ENCODE measurements around the gene HEPHL1. TPM values are rescaled to one million over a fixed set of nuclear protein-coding genes. Genes with fewer than 3 reads are reported as not detected.

The HEPHL1 gene
- total and polyA plus RNA-seq, 2 donors: 0.14 to 0.27 TPM

GRCh38 chr11:94032066-94032465, 10.9 kb downstream of the HEPHL1 start:
- no peak overlapping the region for H3K27ac ChIP-seq (ENCODE audit: low read depth in 1 of 2, low read length in 1 of 2)
- 85% methylated on average over 5 of the region's 5 CpGs for WGBS
- H3K27me3 ChIP-seq (ENCODE audit: control insufficient read depth in 2 of 2, insufficient read depth in 1 of 2, low read length in 1 of 2): no peaks in the 10 kb centered on the region
- no peak overlapping the region for H3K4me3 ChIP-seq (ENCODE audit: low read length in 2 of 2)
- DNase-seq (ENCODE audit: low read depth in 6 of 9, low spot score in 9 of 9): no peak
- H3K4me1 ChIP-seq (ENCODE audit: control insufficient read depth in 2 of 2, insufficient read depth in 2 of 2, low read length in 2 of 2): no peaks in the 10 kb centered on the region
- H3K9me3 ChIP-seq (ENCODE audit: control insufficient read depth in 2 of 2, insufficient read depth in 1 of 2, low read length in 1 of 2): peaks cover 0 to 1% of the 10 kb centered on the region in 2 donors
- H3K36me3 ChIP-seq (ENCODE audit: control insufficient read depth in 2 of 2, insufficient read depth in 2 of 2, low read length in 1 of 2): no peaks in the 10 kb centered on the region

GRCh38 chr11:94032725-94033124, 11.6 kb downstream of the HEPHL1 start:
- H3K4me1 ChIP-seq (ENCODE audit: control insufficient read depth in 2 of 2, insufficient read depth in 2 of 2, low read length in 2 of 2): no peaks in the 10 kb centered on the region
- DNase-seq (ENCODE audit: low read depth in 6 of 9, low spot score in 9 of 9): no peak
- no peaks in the 10 kb centered on the region for H3K27me3 ChIP-seq (ENCODE audit: control insufficient read depth in 2 of 2, insufficient read depth in 1 of 2, low read length in 1 of 2)
- no peak overlapping the region for H3K4me3 ChIP-seq (ENCODE audit: low read length in 2 of 2)
- peaks cover 0 to 1% of the 10 kb centered on the region in 2 donors for H3K9me3 ChIP-seq (ENCODE audit: control insufficient read depth in 2 of 2, insufficient read depth in 1 of 2, low read length in 1 of 2)
- no peaks in the 10 kb centered on the region for H3K36me3 ChIP-seq (ENCODE audit: control insufficient read depth in 2 of 2, insufficient read depth in 2 of 2, low read length in 1 of 2)
- H3K27ac ChIP-seq (ENCODE audit: low read depth in 1 of 2, low read length in 1 of 2): no peak overlapping the region
- WGBS: 86% methylated on average over 8 of the region's 8 CpGs

- Histone ChIP-seq H3K4me1 (ENCODE audit: control insufficient read depth in 2 of 2, insufficient read depth in 2 of 2, low read length in 2 of 2) (no peaks in the 10 kb centered on the region), H3K27me3 (ENCODE audit: control insufficient read depth in 2 of 2, insufficient read depth in 1 of 2, low read length in 1 of 2) (no peaks in the 10 kb centered on the region), H3K4me3 (ENCODE audit: low read length in 2 of 2) (no peak overlapping the region), H3K27ac (ENCODE audit: low read depth in 1 of 2, low read length in 1 of 2) (no peak overlapping the region), H3K9me3 (ENCODE audit: control insufficient read depth in 2 of 2, insufficient read depth in 1 of 2, low read length in 1 of 2) (peaks cover 0 to 1% of the 10 kb centered on the region in 2 donors), H3K36me3 (ENCODE audit: control insufficient read depth in 2 of 2, insufficient read depth in 2 of 2, low read length in 1 of 2) (no peaks in the 10 kb centered on the region)
- 44% methylated on average over 1 of the region's 1 CpG for WGBS
- DNase-seq (ENCODE audit: low read depth in 6 of 9, low spot score in 9 of 9): no peak
These were observed 13.1 kb downstream of the HEPHL1 start for GRCh38 chr11:94034207-94034606.

- Histone ChIP-seq H3K4me1 (ENCODE audit: control insufficient read depth in 2 of 2, insufficient read depth in 2 of 2, low read length in 2 of 2) (no peaks in the 10 kb centered on the region), H3K9me3 (ENCODE audit: control insufficient read depth in 2 of 2, insufficient read depth in 1 of 2, low read length in 1 of 2) (peaks cover 0 to 1% of the 10 kb centered on the region in 2 donors), H3K4me3 (ENCODE audit: low read length in 2 of 2) (no peak overlapping the region), H3K27ac (ENCODE audit: low read depth in 1 of 2, low read length in 1 of 2) (no peak overlapping the region), H3K36me3 (ENCODE audit: control insufficient read depth in 2 of 2, insufficient read depth in 2 of 2, low read length in 1 of 2) (no peaks in the 10 kb centered on the region), H3K27me3 (ENCODE audit: control insufficient read depth in 2 of 2, insufficient read depth in 1 of 2, low read length in 1 of 2) (no peaks in the 10 kb centered on the region)
- no peak for DNase-seq (ENCODE audit: low read depth in 6 of 9, low spot score in 9 of 9)
- WGBS: 93% methylated on average over 2 of the region's 2 CpGs
These were observed 14.9 kb downstream of the HEPHL1 start for GRCh38 chr11:94036096-94036495.

GRCh38 chr11:94043241-94043640, 22.1 kb downstream of the HEPHL1 start:
- Histone ChIP-seq H3K27ac (ENCODE audit: low read depth in 1 of 2, low read length in 1 of 2) (no peak overlapping the region), H3K9me3 (ENCODE audit: control insufficient read depth in 2 of 2, insufficient read depth in 1 of 2, low read length in 1 of 2) (no peaks in the 10 kb centered on the region), H3K4me1 (ENCODE audit: control insufficient read depth in 2 of 2, insufficient read depth in 2 of 2, low read length in 2 of 2) (no peaks in the 10 kb centered on the region), H3K27me3 (ENCODE audit: control insufficient read depth in 2 of 2, insufficient read depth in 1 of 2, low read length in 1 of 2) (no peaks in the 10 kb centered on the region), H3K4me3 (ENCODE audit: low read length in 2 of 2) (no peak overlapping the region), H3K36me3 (ENCODE audit: control insufficient read depth in 2 of 2, insufficient read depth in 2 of 2, low read length in 1 of 2) (no peaks in the 10 kb centered on the region)
- DNase-seq (ENCODE audit: low read depth in 6 of 9, low spot score in 9 of 9): no peak
- WGBS: 68% methylated on average over 3 of the region's 3 CpGs

GRCh38 chr11:94046796-94047195, 25.6 kb downstream of the HEPHL1 start:
- no peak for DNase-seq (ENCODE audit: low read depth in 6 of 9, low spot score in 9 of 9)
- no peaks in the 10 kb centered on the region for H3K9me3 ChIP-seq (ENCODE audit: control insufficient read depth in 2 of 2, insufficient read depth in 1 of 2, low read length in 1 of 2)
- 92% methylated on average over 1 of the region's 1 CpG for WGBS
- no peaks in the 10 kb centered on the region for H3K27me3 ChIP-seq (ENCODE audit: control insufficient read depth in 2 of 2, insufficient read depth in 1 of 2, low read length in 1 of 2)
- no peaks in the 10 kb centered on the region for H3K36me3 ChIP-seq (ENCODE audit: control insufficient read depth in 2 of 2, insufficient read depth in 2 of 2, low read length in 1 of 2)
- H3K4me3 ChIP-seq (ENCODE audit: low read length in 2 of 2): no peak overlapping the region
- H3K27ac ChIP-seq (ENCODE audit: low read depth in 1 of 2, low read length in 1 of 2): no peak overlapping the region
- H3K4me1 ChIP-seq (ENCODE audit: control insufficient read depth in 2 of 2, insufficient read depth in 2 of 2, low read length in 2 of 2): no peaks in the 10 kb centered on the region

- Histone ChIP-seq H3K4me1 (ENCODE audit: control insufficient read depth in 2 of 2, insufficient read depth in 2 of 2, low read length in 2 of 2) (no peaks in the 10 kb centered on the region), H3K4me3 (ENCODE audit: low read length in 2 of 2) (no peak overlapping the region), H3K27ac (ENCODE audit: low read depth in 1 of 2, low read length in 1 of 2) (no peak overlapping the region), H3K27me3 (ENCODE audit: control insufficient read depth in 2 of 2, insufficient read depth in 1 of 2, low read length in 1 of 2) (no peaks in the 10 kb centered on the region), H3K9me3 (ENCODE audit: control insufficient read depth in 2 of 2, insufficient read depth in 1 of 2, low read length in 1 of 2) (no peaks in the 10 kb centered on the region), H3K36me3 (ENCODE audit: control insufficient read depth in 2 of 2, insufficient read depth in 2 of 2, low read length in 1 of 2) (no peaks in the 10 kb centered on the region)
- DNase-seq (ENCODE audit: low read depth in 6 of 9, low spot score in 9 of 9): no peak
- WGBS: 89% methylated on average over 2 of the region's 2 CpGs
These were observed 27.0 kb downstream of the HEPHL1 start for GRCh38 chr11:94048032-94048709.

- no peaks in the 10 kb centered on the region for H3K9me3 ChIP-seq (ENCODE audit: control insufficient read depth in 2 of 2, insufficient read depth in 1 of 2, low read length in 1 of 2)
- H3K36me3 ChIP-seq (ENCODE audit: control insufficient read depth in 2 of 2, insufficient read depth in 2 of 2, low read length in 1 of 2): no peaks in the 10 kb centered on the region
- no peak overlapping the region for H3K4me3 ChIP-seq (ENCODE audit: low read length in 2 of 2)
- no peaks in the 10 kb centered on the region for H3K4me1 ChIP-seq (ENCODE audit: control insufficient read depth in 2 of 2, insufficient read depth in 2 of 2, low read length in 2 of 2)
- no peaks in the 10 kb centered on the region for H3K27me3 ChIP-seq (ENCODE audit: control insufficient read depth in 2 of 2, insufficient read depth in 1 of 2, low read length in 1 of 2)
- no peak overlapping the region for H3K27ac ChIP-seq (ENCODE audit: low read depth in 1 of 2, low read length in 1 of 2)
- DNase-seq (ENCODE audit: low read depth in 6 of 9, low spot score in 9 of 9): no peak
- 81% methylated on average over 1 of the region's 1 CpG for WGBS
These were observed 28.2 kb downstream of the HEPHL1 start for GRCh38 chr11:94049351-94049750.

- H3K4me1 ChIP-seq (ENCODE audit: control insufficient read depth in 2 of 2, insufficient read depth in 2 of 2, low read length in 2 of 2): no peaks in the 10 kb centered on the region
- DNase-seq (ENCODE audit: low read depth in 6 of 9, low spot score in 9 of 9): no peak
- H3K27ac ChIP-seq (ENCODE audit: low read depth in 1 of 2, low read length in 1 of 2): no peak overlapping the region
- no peak overlapping the region for H3K4me3 ChIP-seq (ENCODE audit: low read length in 2 of 2)
- WGBS: 96% methylated on average over 1 of the region's 1 CpG
- no peaks in the 10 kb centered on the region for H3K36me3 ChIP-seq (ENCODE audit: control insufficient read depth in 2 of 2, insufficient read depth in 2 of 2, low read length in 1 of 2)
- H3K9me3 ChIP-seq (ENCODE audit: control insufficient read depth in 2 of 2, insufficient read depth in 1 of 2, low read length in 1 of 2): no peaks in the 10 kb centered on the region
- no peaks in the 10 kb centered on the region for H3K27me3 ChIP-seq (ENCODE audit: control insufficient read depth in 2 of 2, insufficient read depth in 1 of 2, low read length in 1 of 2)
These were observed 37.5 kb downstream of the HEPHL1 start for GRCh38 chr11:94058630-94059029.

All from thymus (tissue), 11 donors.